KMS-11 (cell line): Measurements from ENCODE around the gene AP4E1.
"Not testable (repeated sequence)": the region's sequence is repeated elsewhere in the genome, so short reads cannot be mapped to it uniquely, and the experiment has no call there.

Source experiments
- H2AFZ ChIP-seq: fragments of 200-600 bp; sonication (generic); 2 replicates; pipeline ENCODE4 v1.6.1; 2016; ENCODE audit warnings: antibody characterized with exemption, mixed run types, low read depth
- H3K27ac ChIP-seq: fragments of 200-600 bp; sonication (generic); 2 replicates; pipeline ENCODE4 v1.6.1; 2016; ENCODE audit warnings: mild to moderate bottlenecking, mixed run types
- H3K27me3 ChIP-seq: fragments of 200-600 bp; sonication (generic); 2 replicates; pipeline ENCODE4 v1.6.1; 2017; ENCODE audit warnings: mild to moderate bottlenecking, low read depth, mixed run types, moderate library complexity; ENCODE audit not compliant: insufficient read depth
- H3K36me3 ChIP-seq: fragments of 200-600 bp; sonication (generic); 2 replicates; pipeline ENCODE4 v1.6.1; 2017; ENCODE audit warnings: mild to moderate bottlenecking, mixed run types; ENCODE audit not compliant: insufficient read depth
- H3K4me1 ChIP-seq: fragments of 200-600 bp; sonication (generic); 2 replicates; pipeline ENCODE4 v1.6.1; 2016; ENCODE audit warnings: mild to moderate bottlenecking, low read depth, mixed run types; ENCODE audit not compliant: poor library complexity, severe bottlenecking
- H3K4me2 ChIP-seq: fragments of 200-600 bp; sonication (generic); 2 replicates; pipeline ENCODE4 v1.7.0; 2016; ENCODE audit warnings: mild to moderate bottlenecking, mixed run types
- H3K4me3 ChIP-seq: fragments of 200-600 bp; sonication (generic); IDR thresholded peaks from 2 replicates; pipeline ENCODE4 v1.6.1; 2017; ENCODE audit warnings: low read depth, low read length, mixed read lengths; ENCODE audit not compliant: insufficient read depth
- H3K79me2 ChIP-seq: fragments of 200-600 bp; sonication (generic); 2 replicates; pipeline ENCODE4 v1.6.1; 2016; ENCODE audit warnings: low read depth, mixed run types; ENCODE audit not compliant: insufficient read depth
- H3K9ac ChIP-seq: fragments of 200-600 bp; sonication (generic); 2 replicates; pipeline ENCODE4 v1.6.1; 2016; ENCODE audit warnings: mild to moderate bottlenecking, mixed run types
- H4K20me1 ChIP-seq: fragments of 200-600 bp; sonication (generic); 2 replicates; pipeline ENCODE4 v1.6.1; 2016; ENCODE audit warnings: mild to moderate bottlenecking, mixed run types; ENCODE audit not compliant: insufficient read depth
- TF ChIP-seq, protein P1 (sequence below): fragments of 200-600 bp; sonication (generic); conservative IDR thresholded peaks from 2 replicates; pipeline ENCODE4 v1.6.1; 2017; ENCODE audit warnings: low read depth, mild to moderate bottlenecking, antibody characterized with exemption, low read length, moderate library complexity, mixed read lengths

The AP4E1 gene

DNA sequence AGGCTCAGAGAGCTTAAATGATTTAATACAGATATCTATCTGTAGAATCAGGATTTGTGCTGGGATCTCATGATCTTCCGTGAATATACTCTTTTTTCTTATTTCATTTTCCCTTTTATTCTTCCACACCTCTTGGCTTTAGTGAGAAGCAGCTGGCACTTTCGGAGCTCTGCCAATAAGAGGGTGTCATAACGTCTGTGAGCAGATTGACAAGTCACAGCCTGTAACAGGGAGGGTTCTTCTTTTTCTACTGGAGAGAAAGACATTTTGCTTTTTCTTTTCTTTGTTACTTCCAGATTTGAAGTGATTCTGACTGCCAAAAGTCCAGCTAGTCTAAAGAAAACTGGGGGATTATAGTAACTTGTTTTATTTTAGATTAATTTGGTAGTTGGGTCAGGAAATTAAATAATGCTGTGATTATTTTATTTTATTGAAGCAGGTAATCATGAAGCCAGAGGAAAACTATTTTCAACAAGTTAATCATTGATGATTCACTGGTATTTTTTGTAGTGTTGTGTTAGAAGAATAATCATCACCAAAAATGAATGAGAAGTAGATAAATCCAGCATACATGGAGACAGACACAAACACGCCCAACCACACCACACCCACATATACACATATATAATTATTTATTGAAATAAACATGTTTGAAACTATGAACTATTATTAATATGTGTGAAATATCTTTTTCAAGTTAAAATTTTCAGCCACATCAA is 116.4 kb downstream of the AP4E1 start:
- no peaks in the 10 kb centered on the region for H3K27me3 ChIP-seq
- H2AFZ ChIP-seq = no peak overlapping the region
- H3K9ac ChIP-seq = no peak overlapping the region
- no peaks in the 10 kb centered on the region for H4K20me1 ChIP-seq
- TF ChIP-seq, protein P1, sequence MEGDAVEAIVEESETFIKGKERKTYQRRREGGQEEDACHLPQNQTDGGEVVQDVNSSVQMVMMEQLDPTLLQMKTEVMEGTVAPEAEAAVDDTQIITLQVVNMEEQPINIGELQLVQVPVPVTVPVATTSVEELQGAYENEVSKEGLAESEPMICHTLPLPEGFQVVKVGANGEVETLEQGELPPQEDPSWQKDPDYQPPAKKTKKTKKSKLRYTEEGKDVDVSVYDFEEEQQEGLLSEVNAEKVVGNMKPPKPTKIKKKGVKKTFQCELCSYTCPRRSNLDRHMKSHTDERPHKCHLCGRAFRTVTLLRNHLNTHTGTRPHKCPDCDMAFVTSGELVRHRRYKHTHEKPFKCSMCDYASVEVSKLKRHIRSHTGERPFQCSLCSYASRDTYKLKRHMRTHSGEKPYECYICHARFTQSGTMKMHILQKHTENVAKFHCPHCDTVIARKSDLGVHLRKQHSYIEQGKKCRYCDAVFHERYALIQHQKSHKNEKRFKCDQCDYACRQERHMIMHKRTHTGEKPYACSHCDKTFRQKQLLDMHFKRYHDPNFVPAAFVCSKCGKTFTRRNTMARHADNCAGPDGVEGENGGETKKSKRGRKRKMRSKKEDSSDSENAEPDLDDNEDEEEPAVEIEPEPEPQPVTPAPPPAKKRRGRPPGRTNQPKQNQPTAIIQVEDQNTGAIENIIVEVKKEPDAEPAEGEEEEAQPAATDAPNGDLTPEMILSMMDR = no peak
- H3K4me2 ChIP-seq = no peak overlapping the region
- H3K27ac ChIP-seq = no peak overlapping the region
- H3K36me3 ChIP-seq = no peaks in the 10 kb centered on the region
- no peaks in the 10 kb centered on the region for H3K4me1 ChIP-seq
- H3K4me3 ChIP-seq = no peak overlapping the region
- no peaks in the 10 kb centered on the region for H3K79me2 ChIP-seq

DNA sequence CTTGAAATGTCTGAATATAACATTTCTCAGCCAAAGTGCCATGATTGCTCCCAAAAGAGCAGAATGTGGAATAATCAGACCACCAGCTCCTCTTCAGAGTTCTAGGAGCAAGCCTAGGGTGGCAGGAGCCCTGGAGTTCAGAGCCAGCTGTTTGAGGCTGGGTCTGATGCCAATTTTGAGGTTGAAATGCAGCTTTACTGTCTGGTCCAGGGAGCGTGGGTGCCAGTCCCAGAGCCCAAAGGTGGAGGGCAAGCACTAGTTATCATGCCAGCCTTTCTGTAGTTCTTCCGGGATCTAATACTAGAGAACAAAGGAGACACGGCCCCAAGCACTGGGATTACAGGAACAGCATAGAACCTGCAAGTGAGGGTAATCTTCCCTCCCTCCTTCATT is 117.0 kb downstream of the AP4E1 start:
- Histone ChIP-seq H2AFZ (no peak overlapping the region), H3K36me3 (no peaks in the 10 kb centered on the region), H4K20me1 (no peaks in the 10 kb centered on the region), H3K4me3 (no peak overlapping the region), H3K79me2 (no peaks in the 10 kb centered on the region), H3K4me1 (no peaks in the 10 kb centered on the region), H3K27me3 (no peaks in the 10 kb centered on the region), H3K4me2 (no peak overlapping the region), H3K27ac (no peak overlapping the region), H3K9ac (no peak overlapping the region)
- TF ChIP-seq, protein P1 = no peak

DNA sequence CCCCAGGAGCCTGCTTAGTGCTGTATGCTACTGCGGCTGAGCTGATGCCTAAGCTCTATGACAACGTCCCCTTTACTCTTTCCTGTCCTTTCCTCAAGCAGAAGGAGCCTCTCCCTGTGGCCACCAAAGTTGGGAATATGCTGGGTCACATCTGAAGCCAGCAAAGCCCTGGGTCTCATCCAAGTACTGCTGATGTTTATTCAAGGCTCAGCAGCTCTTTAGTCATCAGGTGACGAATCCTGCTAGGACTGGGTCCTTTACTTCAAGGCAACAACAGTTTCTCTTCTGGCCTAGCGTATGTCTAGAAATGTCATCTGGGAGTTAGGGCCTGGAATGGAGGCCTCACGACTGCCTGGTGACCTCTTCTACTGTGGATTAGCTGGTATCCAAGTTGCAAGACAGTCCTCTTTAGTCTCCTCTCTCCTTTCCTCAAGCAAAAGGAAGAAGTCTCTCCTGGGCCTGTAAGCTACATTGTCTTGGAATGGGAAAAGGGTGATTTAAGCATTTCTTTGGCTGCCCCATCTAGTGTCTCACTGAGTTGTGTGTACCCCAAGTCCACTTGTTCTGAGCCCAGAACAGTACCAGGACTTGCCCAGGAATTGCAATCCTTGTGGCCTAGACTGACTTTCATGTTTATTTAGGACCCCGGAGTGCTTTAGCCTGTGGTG is 122.3 kb downstream of the AP4E1 start:
- no peak overlapping the region for H3K27ac ChIP-seq
- no peaks in the 10 kb centered on the region for H3K4me1 ChIP-seq
- H2AFZ ChIP-seq = no peak overlapping the region
- H3K4me2 ChIP-seq = no peak overlapping the region
- no peaks in the 10 kb centered on the region for H3K27me3 ChIP-seq
- H3K9ac ChIP-seq = no peak overlapping the region
- no peaks in the 10 kb centered on the region for H3K36me3 ChIP-seq
- no peak overlapping the region for H3K4me3 ChIP-seq
- no peaks in the 10 kb centered on the region for H3K79me2 ChIP-seq
- H4K20me1 ChIP-seq = no peaks in the 10 kb centered on the region
- TF ChIP-seq, protein P1 = no peak

DNA sequence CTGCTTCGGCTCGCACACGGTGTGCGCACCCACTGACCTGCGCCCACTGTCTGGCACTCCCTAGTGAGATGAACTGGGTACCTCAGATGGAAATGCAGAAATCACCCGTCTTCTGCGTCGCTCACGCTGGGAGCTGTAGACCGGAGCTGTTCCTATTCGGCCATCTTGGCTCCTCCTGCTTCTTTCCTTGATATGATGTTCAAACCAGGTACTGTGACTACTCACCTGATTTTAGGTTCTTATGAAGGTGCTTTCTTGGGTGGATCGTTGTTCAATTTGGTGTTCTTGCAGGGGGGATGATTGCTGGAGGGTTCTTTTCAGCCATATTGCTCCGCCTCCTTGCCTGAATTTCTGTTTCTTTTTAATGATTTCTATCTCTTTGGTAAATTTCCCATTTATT is 129.0 kb downstream of the AP4E1 start:
- H3K4me1 ChIP-seq, H3K27ac ChIP-seq, H3K36me3 ChIP-seq, H4K20me1 ChIP-seq, H3K27me3 ChIP-seq, H3K79me2 ChIP-seq, H3K4me3 ChIP-seq, H2AFZ ChIP-seq, H3K9ac ChIP-seq, H3K4me2 ChIP-seq: not testable (repeated sequence)
